Prostate gland (tissue), 2 donors: ENCODE data around the gene NUDT8.

ENCODE experiments used
- CTCF ChIP-seq, 4 experiments: fragments of 200-600 bp in 2 of 4; fragments of 450-650 bp in 2 of 4; sonication (generic) in 2 of 4; IDR thresholded peaks; 1 replicate in 3 of 4; 2 replicates in 1 of 4; pipeline ENCODE4 v1.5.1; 2016 to 2019; ENCODE audit warnings: antibody characterized with exemption in 4 of 4, mild to moderate bottlenecking in 2 of 4, moderate library complexity in 2 of 4
- POLR2AphosphoS5 ChIP-seq: sonication (generic); formaldehyde crosslinking; IDR thresholded peaks from one replicate; pipeline ENCODE4 v1.6.1; 2017; ENCODE audit warnings: antibody characterized with exemption

- TF ChIP-seq POLR2AphosphoS5 (no peak), CTCF (IDR thresholded peaks at IDR 0.05) (no peak)
These were observed 2.6 kb upstream of the NUDT8 start for GRCh38 chr11:67632175-67632981.
